HG02938 (cell line): ENCODE measurements around the gene KDM1B.

ENCODE experiments used
- ATAC-seq: cut with Tn5 transposase; IDR thresholded peaks from one replicate; pipeline ENCODE4 v1.9.1; 2021; ENCODE audit warnings: mild to moderate bottlenecking, moderate library complexity; ENCODE audit not compliant: unreplicated experiment

Gene KDM1B

DNA sequence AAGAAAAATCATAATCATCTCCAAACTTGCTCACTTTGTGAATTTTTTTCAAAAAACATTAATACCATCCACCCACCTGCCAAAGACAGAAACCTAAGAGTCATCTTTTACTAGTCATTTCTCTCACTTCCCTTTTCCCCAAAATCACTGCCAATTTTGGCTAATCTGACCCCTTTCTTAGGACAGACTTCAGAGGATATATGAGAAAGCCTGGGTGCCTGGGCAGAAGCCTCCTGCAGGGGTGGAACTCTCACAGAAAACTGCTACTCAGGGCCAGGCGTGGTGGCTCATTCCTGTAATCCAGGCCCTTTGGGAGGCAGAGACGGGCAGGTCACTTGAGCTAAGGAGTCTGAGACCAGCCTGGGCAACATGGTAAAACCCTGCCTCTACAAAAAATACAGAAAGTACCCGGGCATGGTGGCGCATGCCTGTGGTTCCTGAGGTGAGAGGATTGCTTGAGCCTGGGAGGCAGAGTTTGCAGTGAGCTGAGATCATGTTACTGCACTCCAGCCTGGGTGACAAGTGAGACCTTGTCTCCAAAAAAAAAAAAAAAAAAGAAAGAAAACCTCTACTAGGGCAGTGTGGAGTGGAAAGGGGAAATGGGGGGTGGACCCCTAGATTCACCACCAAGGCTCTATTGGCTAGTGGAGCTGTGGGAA, 105.4 kb downstream of the KDM1B start:
- ATAC-seq = peak; percentile 35

GRCh38 chr6:18261877-18262276, 106.7 kb downstream of the KDM1B start:
- no peak for ATAC-seq

DNA sequence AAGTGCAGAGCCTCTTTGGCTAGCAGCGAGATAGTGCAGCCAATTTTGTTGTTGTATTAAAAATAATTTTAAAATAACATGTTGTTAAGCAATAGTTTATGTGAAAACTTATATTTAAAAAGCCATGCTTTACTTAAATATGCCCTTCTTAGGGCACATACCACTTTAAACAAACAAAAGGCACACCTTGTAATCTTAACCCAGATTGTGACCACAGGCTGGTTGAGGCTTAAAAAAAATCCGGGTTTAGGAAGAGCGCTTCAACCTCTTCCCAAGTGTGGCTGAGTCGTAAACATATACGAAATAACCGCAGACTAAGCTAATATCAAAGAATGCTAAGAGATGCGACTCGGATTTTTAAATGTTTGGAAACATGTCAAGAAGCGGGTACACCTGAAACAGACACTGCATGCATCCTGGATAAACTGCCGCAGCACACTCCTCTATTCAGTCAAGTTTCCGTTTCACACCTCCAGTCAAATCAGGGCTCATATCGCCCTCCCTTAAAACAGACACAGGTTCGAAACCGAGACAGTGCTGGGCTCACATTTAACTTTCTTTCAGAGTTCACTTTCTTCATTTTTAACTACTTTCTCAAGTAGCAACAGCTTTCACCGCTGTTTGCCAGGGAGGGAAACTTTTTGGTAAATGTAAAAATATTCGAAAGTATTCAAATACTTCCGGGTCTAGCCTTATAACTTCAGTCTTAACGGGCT, 107.6 kb downstream of the KDM1B start:
- peak; percentile 66 for ATAC-seq

DNA sequence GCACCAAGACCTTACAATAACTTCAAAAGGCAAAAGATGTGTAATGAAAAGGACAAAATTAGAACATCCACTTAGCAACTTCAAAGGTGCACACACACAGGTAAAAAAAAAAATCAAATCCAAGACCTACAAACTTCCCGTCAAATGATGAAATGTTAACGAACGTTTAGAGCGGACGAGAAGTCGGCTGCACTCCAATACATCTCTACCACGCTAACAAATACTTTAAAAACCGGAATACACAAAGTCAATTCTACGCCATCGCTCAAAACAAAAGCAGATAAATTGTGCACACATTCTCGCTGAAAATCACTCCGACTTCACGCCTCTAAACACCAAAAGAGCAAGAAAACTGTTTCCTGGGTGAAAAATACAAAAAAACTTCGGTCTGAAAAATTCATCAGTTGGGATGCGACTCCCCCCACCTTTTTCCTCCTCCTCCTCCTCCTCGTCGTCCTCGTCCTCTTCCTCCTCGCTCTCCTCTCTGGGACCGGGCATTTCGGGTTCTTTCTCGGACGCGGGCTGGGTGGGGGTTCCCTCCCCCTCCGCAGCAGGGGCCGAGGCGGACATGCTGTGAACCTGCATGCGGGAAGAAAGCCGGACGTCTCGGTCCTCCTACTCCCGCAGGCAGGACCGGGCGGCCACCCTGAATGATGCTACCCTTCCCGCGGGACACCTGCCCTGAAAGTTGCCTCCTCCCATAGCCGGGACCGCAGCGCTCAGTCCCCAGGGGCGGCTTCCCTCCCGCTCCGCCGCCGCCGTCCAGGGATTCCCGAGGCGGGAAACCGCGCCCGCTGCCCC, 108.4 kb downstream of the KDM1B start:
- no peak for ATAC-seq

- ATAC-seq = peak; percentile 31
Observed at GRCh38 chr6:18264219-18264922, 109.1 kb downstream of the KDM1B start, which contains the start of gene DEK. Gene DEK, minus strand, starts transcription at chr6:18264530. Its CDS starts 543 bp downstream, at chr6:18263987.

- no peak for ATAC-seq
Observed at GRCh38 chr6:18264923-18265377, 109.7 kb downstream of the KDM1B start.

GRCh38 chr6:18265787-18266522, 110.7 kb downstream of the KDM1B start:
- ATAC-seq = no peak

DNA sequence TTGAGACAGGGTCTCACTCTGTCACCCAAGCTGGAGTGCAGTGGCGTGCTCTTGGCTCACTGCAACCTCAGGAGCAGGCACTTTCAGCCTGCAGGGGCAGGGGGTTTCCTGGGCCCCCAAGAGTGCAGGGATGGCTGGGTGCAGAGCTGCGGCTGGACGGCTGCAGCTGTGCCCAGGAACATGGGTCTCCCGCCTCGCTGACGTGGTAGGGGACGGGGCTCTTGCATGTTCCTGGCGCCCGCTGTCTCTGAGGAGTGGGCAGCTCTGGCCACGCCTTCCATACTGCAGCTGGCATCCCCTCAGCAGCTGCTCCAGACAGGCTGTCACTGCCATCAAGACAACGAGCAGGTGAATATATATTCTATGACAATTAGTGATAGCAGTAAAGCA, 111.3 kb downstream of the KDM1B start:
- ATAC-seq = no peak

GRCh38 chr6:18268066-18268465, 112.8 kb downstream of the KDM1B start:
- no peak for ATAC-seq

DNA sequence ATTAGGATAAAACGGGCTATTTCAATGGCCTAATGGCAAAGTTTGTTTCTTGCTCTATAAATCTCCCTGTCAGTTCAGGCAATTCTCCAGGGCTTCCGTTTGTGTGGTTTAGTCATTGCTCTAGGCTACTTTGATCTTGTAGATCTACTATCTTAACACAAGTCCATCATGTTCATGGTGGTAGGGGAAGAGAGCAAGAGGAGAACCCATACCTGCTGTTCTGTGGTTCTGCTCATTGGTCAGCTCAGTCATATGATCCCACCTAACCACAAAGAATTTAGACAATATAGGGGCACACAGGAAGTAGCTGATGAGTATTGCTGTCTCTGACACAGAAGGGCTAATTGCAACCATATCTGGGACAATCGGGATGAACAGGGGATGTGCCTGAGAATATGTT, 114.0 kb downstream of the KDM1B start:
- ATAC-seq = peak; percentile 46

- no peak for ATAC-seq
Observed at GRCh38 chr6:18269717-18270116, 114.5 kb downstream of the KDM1B start.

DNA sequence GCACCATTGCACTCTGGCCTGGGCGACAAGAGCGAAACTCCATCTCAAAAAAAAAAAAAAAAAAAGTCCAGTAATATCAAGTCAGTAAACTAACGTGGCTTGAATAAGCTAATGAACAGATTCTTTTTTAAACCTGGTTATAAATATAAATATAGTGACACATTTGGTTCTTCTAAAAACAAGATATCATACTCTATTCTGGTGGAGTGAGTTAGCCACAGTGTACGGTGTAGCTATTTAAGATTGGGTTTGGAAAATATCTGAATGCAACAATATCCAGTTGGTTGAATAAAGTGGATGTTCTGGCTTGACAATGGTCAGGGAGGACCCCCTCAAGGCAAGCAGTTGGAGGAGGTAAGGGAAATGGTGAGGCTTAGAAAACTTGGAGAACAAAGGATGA, 115.0 kb downstream of the KDM1B start:
- ATAC-seq = no peak
